C4-2B (cell line): ENCODE data around the gene PPARA.

Source experiments
- H3K27ac ChIP-seq: fragments of 450-650 bp; 2 replicates; pipeline ENCODE4 v1.5.1; 2017
- CTCF ChIP-seq: fragments of 450-650 bp; conservative IDR thresholded peaks from 2 replicates; pipeline ENCODE4 v1.5.1; 2017; ENCODE audit warnings: mild to moderate bottlenecking
- ZFX ChIP-seq: fragments of 450-650 bp; IDR thresholded peaks from 2 replicates; pipeline ENCODE4 v1.6.1; 2017

Gene PPARA

GRCh38 chr22:46267431-46268279 is 117.3 kb downstream of the PPARA start, which contains the start of gene TTC38:
TTC38 (plus strand) TSS chr22:46268008; CDS start chr22:46268040, 32 bp downstream.
- peak within 1 kb of the TSS; percentile 89 for H3K27ac ChIP-seq
- peak; percentile 61 for TF ChIP-seq ZFX
- no peak for TF ChIP-seq CTCF

- TF ChIP-seq CTCF (no peak), ZFX (no peak)
- no peak overlapping the region for H3K27ac ChIP-seq
These were observed 119.2 kb downstream of the PPARA start for GRCh38 chr22:46269564-46269963.

- TF ChIP-seq ZFX (no peak), CTCF (no peak)
- no peak overlapping the region for H3K27ac ChIP-seq
These were observed 121.9 kb downstream of the PPARA start for GRCh38 chr22:46272196-46272595.

- TF ChIP-seq CTCF = no peak
- no peak for TF ChIP-seq ZFX
- no peak overlapping the region for H3K27ac ChIP-seq
These were observed 122.6 kb downstream of the PPARA start for GRCh38 chr22:46272762-46273431.

- TF ChIP-seq CTCF (no peak), ZFX (no peak)
- H3K27ac ChIP-seq = no peak overlapping the region
These were observed 123.3 kb downstream of the PPARA start for GRCh38 chr22:46273432-46274148.

GRCh38 chr22:46274381-46274780 is 124.1 kb downstream of the PPARA start:
- no peak overlapping the region for H3K27ac ChIP-seq
- TF ChIP-seq ZFX (no peak), CTCF (no peak)
